DMS79 (cell line): Measurements from ENCODE around the gene SMPD2.
"Not testable (repeated sequence)": the region's sequence is repeated elsewhere in the genome, so short reads cannot be mapped to it uniquely, and the experiment has no call there.

Source experiments
- DNase-seq: peaks from one replicate; lab custom pipeline; 2025; lab: John Stamatoyannopoulos, UW

Gene SMPD2

DNA sequence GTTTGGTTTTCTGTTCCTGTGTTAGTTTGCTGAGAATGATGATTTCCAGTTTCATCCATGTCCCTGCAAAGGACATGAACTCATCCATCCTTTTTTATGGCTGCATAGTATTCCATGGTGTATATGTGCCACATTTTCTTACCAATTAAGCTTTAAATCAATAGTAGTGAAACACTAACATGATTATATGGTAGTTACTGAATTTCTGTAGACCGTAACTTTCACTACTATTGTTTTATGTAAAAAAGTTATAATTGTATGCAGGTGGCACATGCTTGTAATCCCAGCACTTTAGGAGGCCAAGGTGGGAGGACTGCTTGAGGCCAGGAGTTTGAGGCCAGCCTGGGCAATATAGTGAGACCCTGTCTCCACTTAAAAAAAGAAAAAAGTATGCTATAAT is 20.7 kb downstream of the SMPD2 start:
- not testable (repeated sequence) for DNase-seq

DNA sequence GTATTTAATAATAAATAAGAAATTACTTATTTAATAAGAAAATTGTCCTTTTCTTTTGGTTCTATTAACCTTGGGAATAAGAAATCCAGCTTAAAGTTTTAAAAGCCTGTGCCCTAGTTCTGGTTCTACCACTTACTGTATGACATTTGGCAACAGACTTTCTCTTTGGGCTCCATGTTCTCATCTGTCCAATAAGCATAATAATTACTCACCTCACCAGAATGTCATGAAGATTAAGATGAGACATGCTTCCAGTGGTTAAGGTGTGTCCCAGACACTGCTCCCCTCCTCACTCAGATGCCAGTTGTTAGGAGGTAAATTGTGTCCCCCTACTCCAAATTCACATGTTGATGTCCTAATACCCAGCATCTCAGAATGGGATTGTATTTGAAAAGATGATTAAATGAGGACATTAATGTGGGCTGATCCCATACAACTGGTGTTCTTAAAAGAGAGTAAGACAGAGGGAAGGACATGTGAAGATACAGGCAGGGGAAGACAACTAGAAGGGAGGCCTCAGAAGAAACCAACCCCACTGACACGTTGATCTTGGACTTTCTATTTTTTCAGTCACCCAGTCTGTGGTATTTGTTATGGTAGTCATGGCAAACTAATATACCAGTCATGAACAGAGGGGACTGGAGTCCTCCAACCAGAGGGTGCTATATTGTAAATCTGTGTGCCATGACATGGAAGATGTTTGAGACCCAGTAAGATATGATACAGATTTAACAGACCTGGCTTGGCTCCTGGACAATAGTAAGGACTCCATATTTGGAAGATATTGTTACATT is 21.4 kb downstream of the SMPD2 start:
- DNase-seq: no peak

DNA sequence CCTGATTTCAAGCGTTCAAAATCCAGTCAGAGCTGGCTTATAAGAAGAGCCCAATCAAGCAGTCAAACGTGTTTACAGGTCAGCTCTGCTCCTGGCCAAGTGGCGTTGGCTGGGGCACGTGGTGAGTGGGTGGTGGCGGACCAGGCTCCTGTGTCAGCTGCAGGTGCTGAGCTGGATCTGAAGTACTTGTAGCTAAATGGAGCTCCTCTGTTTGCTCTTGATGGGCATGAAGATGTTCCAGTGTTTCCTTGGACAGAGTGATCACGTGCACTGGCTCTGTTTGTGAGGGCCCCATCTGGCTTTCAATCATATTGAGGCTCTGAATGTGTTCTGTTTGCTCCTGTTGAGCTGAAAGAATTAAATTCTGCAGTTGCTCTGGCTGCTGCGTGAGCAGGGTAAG is 25.2 kb downstream of the SMPD2 start:
- DNase-seq: peak; percentile 93

DNA sequence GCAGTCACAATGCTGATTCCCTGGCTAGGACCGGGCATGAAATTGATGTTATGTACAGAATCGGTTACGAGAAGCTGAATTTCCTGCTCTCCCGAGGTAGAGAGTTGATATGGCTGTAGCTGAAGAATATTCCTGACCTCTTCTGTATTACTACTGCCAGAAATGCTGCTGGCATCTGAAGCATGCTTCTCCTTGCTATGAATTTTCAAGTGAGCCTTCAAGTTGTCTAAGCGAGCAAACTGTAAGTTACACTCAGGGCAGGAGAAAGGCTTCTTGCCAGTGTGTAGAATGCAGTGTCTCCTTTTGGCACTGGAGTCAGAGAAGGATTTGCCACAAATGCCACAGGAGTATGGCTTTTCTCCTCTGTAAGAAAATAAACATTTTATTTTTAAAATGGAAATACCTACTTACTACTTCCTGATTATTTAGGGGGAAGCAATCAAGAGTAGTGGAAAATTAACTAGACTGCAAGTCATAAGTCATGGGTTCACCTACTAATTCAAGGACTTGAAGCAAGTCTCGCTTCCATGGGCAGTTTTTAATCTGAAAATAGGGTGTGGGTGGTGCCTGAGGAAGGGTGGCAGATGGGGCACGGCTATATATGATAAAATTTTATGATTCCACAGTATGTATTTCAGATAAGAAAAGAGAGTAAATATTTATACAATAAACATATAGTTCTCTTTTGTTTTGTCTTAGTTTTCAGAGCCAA is 25.8 kb downstream of the SMPD2 start:
- peak; percentile 93 for DNase-seq

DNA sequence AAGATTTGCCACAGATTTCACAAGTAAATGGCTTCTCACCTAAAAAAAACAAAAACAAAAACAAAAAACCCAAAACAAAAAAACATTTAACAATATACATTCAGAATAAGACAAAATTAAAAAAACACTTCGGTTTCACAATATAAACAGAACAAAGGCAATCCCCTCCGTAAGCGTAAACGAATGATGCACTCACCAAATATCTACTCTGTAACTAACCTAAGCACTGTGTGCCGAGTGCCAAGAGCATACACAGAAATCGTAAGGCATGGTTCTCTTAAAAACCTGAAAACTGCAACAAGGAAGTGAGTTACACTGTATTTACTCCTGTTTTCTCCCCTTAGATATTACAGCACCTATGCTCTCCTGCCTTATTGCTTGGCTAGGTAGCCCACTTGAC is 27.2 kb downstream of the SMPD2 start:
- no peak for DNase-seq

DNA sequence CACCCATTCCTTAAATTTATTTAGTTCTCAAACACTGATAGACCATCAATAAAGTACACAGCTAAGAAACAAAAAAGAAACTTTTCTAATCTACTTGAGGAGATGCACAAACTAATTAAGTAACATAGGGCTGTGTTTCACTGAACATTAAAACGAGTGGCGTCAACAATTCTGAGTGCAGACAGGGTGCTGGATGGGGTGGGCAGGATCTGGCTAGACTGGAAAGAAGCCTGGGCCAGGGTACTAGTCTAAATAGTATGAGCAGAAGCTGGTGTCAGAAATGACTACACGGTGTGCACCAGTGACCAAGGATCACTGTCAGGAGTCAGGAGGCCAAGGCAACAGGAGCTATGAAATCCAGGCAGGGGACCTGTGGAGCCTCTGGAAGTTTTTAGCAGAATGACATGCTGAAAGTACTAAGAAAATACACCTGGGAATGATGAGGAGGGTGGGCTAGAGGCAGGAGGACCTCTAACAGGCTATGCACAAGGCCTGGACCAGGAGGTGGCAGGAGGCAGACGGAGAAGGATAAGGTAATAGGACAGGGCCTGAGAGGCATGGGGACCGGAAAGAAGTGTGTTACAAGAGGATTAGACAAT is 29.2 kb downstream of the SMPD2 start:
- DNase-seq: no peak

DNA sequence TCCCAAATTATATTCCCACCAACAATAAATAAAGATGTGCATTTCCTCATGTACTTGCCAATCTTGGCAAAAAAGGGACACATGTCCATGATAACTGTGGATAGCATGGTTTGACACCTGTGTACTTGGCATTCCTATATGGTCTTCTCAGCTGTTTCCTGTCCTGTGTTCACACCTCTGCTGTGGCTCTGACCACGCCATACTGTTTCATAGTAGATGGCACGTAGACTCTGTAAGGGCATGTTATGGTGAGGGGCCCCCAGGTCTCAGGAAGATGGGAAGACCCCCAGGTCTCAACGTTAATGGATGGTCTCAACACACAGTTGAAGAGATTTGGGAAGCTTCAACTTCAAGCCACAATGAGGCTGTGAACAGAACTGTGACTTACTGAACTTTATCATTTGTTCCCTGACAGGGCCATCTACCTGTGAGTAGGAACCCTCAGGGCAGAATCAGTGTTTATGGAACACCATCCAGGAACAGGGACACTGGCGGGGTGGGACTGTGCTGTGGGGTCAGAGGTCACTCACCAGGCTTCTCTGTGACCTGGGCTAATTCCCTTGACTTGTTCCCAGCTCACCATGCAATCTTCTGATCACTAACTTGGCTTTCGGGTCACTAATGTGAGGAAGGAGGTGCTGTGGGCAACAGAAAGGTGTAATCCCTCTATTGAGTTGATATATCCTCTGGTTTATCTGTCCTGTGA is 30.7 kb downstream of the SMPD2 start:
- DNase-seq: no peak

DNA sequence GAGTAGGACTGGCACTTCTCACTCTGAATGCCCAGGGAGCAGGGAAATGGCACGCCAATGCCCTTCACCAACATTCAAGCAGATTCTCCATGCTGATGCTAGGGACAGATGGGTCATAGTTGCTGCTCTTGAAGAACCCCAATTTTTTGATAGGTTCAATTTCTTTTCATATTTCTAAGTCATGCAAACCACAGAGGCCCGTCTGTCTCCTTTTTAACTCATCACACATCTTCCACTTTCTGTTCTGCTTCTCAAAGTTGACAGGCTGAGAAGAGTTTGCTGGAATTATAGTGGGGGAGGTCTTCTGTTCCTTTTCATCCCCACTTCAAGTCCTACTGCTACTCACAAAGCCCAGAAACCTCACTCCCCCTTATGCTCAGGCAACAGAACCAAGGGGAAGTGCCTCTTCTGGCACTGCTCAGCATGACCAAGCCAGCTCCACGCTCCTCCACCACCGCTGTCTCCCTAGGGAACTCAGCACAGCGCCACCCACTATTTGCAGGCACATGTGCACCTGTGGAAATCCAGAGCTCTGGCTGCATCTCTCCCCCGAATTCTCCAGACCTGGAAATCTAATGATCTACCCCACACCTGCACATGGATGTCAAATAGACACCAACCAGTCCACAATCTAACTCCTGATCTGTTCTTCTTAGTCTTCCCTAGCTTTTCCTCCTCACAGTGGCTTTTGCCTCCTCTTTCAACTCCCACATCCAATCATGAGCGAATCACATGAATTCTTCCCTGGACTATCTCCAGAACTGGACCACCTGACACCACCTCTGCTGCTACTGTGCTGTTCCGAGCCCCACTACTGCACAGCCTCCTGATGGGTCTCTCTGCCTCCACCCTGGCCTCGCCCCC is 31.8 kb downstream of the SMPD2 start:
- DNase-seq: no peak

DNA sequence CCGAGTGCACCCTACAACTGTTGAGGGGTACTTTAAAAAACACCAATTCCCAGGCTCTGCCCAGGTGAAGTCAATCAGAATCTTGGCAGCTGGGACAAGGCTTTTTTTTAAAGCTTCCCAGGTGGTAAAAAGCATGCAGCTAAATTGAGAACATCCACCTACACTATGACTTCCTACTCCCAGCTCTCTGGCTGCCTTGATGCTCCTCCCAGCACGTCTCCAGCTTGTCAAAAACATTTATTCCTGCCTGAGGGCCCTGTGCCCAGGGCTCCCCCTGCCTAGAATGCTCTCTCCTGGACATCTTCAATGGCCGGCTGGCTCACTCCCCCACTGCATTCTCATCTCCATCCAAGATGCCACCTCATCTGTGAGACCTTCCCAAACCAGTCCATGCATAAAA is 32.6 kb downstream of the SMPD2 start:
- DNase-seq: no peak

DNA sequence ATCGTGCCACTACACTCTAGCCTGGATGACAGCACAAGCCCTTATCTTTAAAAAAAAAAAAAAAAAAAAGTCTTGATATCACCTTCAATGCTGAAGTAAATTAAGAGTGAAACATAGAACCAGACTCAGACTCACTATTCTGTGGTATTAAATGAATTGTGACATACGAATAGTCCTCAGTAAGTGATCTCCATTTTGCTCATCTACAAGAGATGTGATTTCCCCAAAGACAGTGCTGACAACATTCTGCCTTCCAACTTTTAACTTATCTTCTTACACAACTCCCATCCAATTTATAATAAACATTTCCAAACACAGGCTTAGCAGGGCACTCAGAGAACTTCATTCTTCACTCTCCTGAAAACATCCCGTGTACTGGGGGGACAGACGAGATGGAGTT is 34.5 kb downstream of the SMPD2 start:
- no peak for DNase-seq

DNA sequence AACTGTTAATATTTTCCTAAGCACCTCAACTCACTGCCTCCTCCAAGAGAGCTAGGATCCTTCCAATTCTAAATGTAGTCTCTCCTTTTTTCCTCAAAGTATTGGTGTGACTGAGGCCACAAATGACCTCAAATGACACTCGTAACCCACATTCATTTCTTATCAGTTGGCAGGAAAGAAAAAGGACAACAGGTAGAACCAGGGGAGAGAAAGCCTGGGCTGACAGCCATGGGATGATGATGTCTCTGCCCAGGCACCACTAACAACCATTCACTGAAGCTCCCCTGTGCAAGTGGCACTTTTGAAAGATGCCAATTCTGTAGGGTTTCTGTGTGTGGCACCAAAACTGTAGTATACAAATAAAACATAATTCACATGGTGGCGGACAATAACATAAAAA is 35.1 kb downstream of the SMPD2 start:
- no peak for DNase-seq

DNA sequence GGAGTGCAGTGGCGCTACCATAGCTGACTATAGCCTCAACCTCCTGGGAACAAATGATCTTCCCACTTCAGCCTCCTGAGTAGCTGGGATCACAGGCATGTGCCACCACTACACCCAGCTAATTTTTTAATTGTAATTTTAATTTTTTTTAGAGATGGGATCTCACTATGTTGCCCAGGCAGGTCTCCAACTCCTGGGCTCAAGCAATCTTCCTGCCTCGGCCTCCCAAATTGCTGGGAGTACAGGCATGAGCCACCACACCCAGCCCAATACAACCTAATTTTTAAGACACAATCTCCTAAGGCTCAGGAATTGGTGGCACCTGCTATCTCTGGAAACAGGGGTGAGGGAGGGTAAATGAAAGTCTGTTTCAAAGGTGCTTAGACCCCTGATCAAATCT is 36.7 kb downstream of the SMPD2 start:
- DNase-seq: no peak

DNA sequence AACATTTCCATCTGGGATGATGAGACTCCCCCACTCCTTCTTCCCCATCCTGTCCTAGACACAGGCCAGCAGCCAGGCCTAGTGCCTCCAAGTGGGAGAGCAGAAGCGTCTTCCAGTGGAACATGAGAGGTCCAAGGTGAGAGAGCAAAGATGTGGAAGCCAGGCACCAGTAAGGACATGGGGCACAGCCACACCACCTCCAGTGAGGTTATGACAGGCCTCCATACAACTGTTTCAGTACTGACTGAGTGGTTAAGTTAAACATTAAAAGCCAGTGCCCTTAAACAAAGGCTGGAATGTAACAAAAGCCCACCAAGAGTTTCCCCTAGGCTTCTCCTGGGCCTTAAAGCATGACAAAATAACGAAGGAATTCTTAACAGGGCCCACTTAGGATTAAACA is 37.2 kb downstream of the SMPD2 start:
- DNase-seq: no peak

DNA sequence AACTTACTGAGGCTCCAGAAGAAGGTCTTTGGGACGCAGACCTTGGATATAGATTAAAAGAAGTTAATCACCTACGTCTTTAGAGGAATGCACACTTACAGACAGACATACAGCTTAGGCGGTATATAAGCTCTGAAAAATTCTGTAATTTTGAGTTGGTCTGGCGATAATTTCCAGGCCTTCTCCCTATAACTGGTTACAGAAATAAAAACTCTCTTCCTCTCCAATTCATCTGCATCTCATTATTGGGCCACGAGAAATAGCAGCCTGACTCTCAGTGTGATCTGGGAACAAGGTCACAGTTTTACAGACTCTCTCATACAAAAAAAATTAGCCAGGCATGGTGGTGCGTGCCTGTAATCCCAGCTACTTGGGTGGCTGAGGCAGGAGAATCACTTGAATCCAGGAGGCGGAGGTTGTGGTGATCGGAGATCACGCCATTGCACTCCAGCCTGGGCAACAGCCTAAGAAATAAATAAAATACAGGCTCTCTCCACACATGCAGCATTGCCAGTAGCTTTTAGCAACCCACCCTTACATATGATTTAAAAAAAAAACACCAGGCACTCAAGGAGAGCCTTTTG is 37.8 kb downstream of the SMPD2 start:
- DNase-seq: no peak

DNA sequence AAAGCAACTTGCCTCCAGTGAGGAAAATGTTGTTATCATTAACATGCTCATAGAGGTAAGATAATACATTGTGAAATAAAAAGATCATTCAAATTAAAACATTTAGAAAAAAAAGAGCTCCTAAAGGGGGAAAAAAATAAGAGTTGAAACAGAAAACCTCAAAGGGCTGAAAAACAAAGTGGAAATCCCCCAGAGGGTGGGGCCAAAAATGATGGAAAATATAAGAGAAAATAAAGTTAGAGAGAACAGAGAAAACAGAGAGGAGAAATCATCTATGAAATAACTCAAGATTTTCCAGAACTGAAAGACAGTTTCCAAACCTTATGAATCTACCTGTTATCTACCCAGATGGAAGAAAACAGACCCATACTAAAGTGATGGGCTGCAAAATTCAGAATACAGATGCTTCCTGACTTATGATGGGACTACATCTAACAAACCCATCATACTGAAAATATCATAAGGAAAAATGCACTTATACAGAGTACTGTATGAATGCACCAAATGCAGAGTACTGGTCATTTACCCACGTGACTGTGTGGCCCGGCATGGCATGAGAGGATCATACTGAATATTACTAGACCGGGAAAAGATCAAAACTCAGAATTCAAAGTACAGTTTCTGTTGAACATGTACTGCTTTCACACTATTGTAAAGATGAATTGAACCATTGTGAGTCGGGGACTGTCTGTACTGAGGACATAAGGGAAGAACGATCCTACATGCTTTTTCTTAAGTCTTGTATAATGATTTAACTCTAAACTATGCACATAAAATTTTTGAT is 38.5 kb downstream of the SMPD2 start:
- no peak for DNase-seq

DNA sequence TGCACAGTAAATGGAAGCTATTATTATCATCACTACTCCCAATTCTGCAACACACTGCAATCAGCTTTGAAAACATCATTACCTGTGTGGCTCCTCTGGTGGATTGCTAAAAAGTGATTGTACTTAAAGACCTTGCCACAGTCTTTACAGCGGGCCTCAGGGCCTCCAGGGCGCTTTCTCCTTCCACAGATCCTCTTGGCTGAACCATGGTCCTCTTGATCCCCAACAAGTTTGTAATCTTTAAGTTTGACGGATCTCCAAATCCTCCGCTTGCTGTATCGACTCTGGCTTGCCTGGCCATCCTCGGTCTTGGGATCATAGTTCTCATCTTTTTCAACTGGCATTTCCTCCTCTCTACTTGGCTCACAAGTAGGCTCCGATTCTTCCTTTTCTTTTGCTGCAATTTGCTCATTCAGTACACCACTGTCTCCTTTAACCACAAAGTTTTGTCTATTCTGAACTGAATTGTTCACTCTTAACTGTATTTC is 40.5 kb downstream of the SMPD2 start:
- no peak for DNase-seq

DNA sequence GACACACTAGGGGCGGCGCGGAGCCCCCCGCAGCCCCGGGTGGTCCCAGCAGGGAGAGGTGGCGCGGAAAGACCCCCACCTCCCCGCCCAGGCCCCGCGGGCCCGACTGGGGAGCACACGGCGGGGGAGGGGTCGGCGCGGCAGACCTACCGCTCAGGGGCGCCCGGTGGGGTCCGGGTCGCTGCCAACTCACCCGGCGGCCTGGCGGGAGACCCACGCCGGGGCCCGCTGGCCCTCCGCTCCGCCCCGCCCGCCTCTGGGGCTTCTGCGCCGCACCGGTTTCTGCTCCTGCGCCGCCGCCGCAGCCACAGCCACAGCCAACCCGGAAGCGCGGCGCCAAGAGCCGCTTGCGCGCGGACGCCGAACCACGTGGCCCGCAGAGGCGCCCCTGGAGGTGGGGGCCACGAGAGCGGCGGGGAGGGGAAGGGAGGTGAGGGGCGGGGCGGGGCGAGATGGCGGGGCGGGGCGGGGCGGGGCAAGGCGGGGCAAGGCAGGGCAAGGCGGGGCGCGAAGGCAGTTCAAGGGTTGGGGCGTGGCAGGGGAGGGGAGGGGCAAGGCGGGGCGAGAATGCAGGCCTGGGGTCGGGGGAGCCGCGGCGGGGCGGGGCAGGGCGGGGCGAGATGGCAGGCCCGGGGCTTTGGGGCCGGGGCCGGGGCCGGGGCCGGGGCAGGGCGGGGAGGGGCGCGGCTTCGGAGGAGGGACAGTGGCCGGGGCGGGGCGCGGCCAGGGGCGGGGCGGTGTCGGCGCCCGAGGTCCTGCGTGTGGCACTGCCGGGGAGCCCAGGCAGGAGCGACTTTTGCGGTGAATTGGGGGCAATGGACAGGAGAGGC is 42.6 kb downstream of the SMPD2 start, which contains the start of gene ZBTB24:
Gene ZBTB24 (minus strand): TSS at position 315 of the 830 bp plus-strand sequence. CDS start 1,193 bp downstream, outside the sequence.
- DNase-seq: peak; percentile 87

DNA sequence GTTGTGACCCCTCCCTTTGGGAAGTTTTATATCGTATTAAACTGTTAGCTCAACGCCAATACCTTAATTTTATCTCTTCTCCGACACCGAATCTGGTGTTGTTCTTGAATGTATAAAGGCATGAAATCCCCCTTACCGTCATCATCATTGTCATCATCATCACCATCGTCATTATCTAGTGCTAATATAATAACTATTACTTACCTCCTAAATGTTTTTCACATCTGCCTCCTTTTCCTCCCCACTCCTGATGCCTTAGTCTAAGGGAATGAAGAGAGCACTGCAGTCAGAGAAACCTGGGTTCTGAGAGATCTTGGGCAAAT is 43.2 kb downstream of the SMPD2 start:
- DNase-seq: no peak

DNA sequence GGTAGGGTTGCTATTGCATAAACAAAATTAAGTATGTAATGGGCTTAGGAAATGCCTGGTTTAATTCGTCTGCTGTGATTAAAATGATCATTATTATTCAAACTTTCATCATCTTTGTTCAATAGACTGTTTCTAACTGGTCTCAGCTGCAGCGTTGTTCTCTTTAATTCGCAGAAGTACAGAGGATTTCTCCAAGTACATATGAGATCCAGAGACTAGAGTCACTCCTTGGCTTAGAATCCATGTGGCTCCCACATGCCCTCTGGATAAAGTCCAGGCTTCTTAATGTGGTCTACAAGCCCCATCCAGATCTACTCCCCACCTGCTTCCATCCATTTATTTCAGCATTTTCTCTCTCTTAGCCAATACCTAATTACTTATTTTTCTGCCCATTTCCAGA is 43.6 kb downstream of the SMPD2 start:
- DNase-seq: no peak
